CD8-positive, alpha-beta memory T cell (primary cell): Measurements from ENCODE around the gene RNU1-3. TPM values are rescaled to one million over a fixed set of nuclear protein-coding genes. Genes with fewer than 3 reads are reported as not detected.
A peak's percentile ranks its signal among the peaks of the same experiment; 100 is the strongest.
"Not testable (repeated sequence)": the region's sequence is repeated elsewhere in the genome, so short reads cannot be mapped to it uniquely, and the experiment has no call there.

ENCODE experiments used
- CTCF ChIA-PET: fragments of 350-600 bp; sonication (Branson Sonifier 250); formaldehyde crosslinking; loops from one replicate; lab custom pipeline; 2021; ENCODE audit warnings: antibody characterized with exemption; lab: Charles Lee
- POLR2A ChIA-PET: fragments of 350-600 bp; sonication (Branson Sonifier 250); formaldehyde crosslinking; loops from one replicate; lab custom pipeline; 2021; ENCODE audit warnings: antibody characterized with exemption; lab: Charles Lee
- DNase-seq, 5 donors: peaks; one replicate each; pipeline versions ENCODE4 v3.0.0 to v3.0.0-alpha.2; 2020 to 2022; ENCODE audit warnings: mixed read lengths in 1 of 5
- H3K27ac ChIP-seq: one replicate; pipeline ENCODE4 v1.7.0; 2013; ENCODE audit warnings: low read depth, mild to moderate bottlenecking, low read length, moderate library complexity
- H3K27me3 ChIP-seq: 2 replicates; pipeline ENCODE4 v1.7.0; 2013; ENCODE audit warnings: low read length, mild to moderate bottlenecking; ENCODE audit not compliant: insufficient read depth, poor library complexity, severe bottlenecking
- H3K36me3 ChIP-seq: 2 replicates; pipeline ENCODE4 v1.7.0; 2013; ENCODE audit warnings: mild to moderate bottlenecking, low read length, moderate library complexity; ENCODE audit not compliant: insufficient read depth
- H3K4me1 ChIP-seq: 2 replicates; pipeline ENCODE4 v1.7.0; 2013; ENCODE audit warnings: mild to moderate bottlenecking, low read length, moderate library complexity; ENCODE audit not compliant: insufficient read depth
- H3K4me3 ChIP-seq: 2 replicates; pipeline ENCODE4 v1.7.0; 2013; ENCODE audit warnings: mild to moderate bottlenecking, low read length
- H3K9me3 ChIP-seq: 2 replicates; pipeline ENCODE4 v1.7.0; 2013; ENCODE audit warnings: mild to moderate bottlenecking, low read length
- H3K27ac Mint-ChIP-seq, 8 donors: one replicate each; pipeline ENCODE4 v1.8.0; 2020 to 2021; ENCODE audit warnings: mixed read lengths in 8 of 8, mild to moderate bottlenecking in 6 of 8, inconsistent platforms in 3 of 8, moderate library complexity in 3 of 8
- H3K27me3 Mint-ChIP-seq, 2 donors: one replicate each; pipeline ENCODE4 v1.8.0; 2020 to 2021; ENCODE audit warnings: mixed read lengths in 2 of 2, mild to moderate bottlenecking in 1 of 2, moderate library complexity in 1 of 2
- H3K36me3 Mint-ChIP-seq, 3 donors: one replicate each; pipeline ENCODE4 v1.8.0; 2020 to 2021; ENCODE audit warnings: mixed read lengths in 3 of 3, inconsistent platforms in 1 of 3, mild to moderate bottlenecking in 1 of 3
- H3K4me1 Mint-ChIP-seq, 3 donors: one replicate each; pipeline ENCODE4 v1.8.0; 2020 to 2021; ENCODE audit warnings: mixed read lengths in 3 of 3, inconsistent platforms in 1 of 3, mild to moderate bottlenecking in 1 of 3
- H3K4me3 Mint-ChIP-seq, 7 donors: one replicate each; pipeline ENCODE4 v1.8.0; 2020 to 2021; ENCODE audit warnings: mixed read lengths in 7 of 7, mild to moderate bottlenecking in 6 of 7, moderate library complexity in 4 of 7, inconsistent platforms in 2 of 7
- H3K9me3 Mint-ChIP-seq, 5 donors: one replicate each; pipeline ENCODE4 v1.8.0; 2020 to 2022; ENCODE audit warnings: mixed read lengths in 5 of 5, mild to moderate bottlenecking in 3 of 5, moderate library complexity in 2 of 5, inconsistent platforms in 1 of 5
- polyA plus RNA-seq: library from polyadenylated mRNA; unstranded; fragments of 300-500 nt; fragmentation: Illumina TruSeq; gene quantifications from one replicate; pipeline ENCODE4 v1.2.3, GENCODE V29; 2021
- total RNA-seq, 2 experiments: library from RNA; stranded (reverse); gene quantifications; one replicate each; pipeline ENCODE4 v1.2.3, GENCODE V29; 2021

The RNU1-3 gene
- total and polyA plus RNA-seq, 3 experiments from 2014 or later: 1,293 to 1,300 TPM; not detected in 1

- POLR2A ChIA-PET: interaction anchor here (0.6 kb wide), 1 partner anchor 262 kb away, joined by 3 read pairs; no protein-coding TSS in a partner anchor
- CTCF ChIA-PET: interaction anchor here (1.0 to 1.8 kb wide), 2 partner anchors 12 to 68 kb away, joined by 3 to 5 read pairs; no protein-coding TSS in a partner anchor
- DNase-seq: peak in 1 of 5 donors; percentile 0
- H3K27ac ChIP-seq, H3K4me3 Mint-ChIP-seq, H3K27me3 Mint-ChIP-seq, H3K4me1 Mint-ChIP-seq, H3K27ac Mint-ChIP-seq, H3K9me3 ChIP-seq, H3K36me3 Mint-ChIP-seq, H3K27me3 ChIP-seq, H3K9me3 Mint-ChIP-seq, H3K36me3 ChIP-seq, H3K4me3 ChIP-seq: not testable (repeated sequence)
- peaks cover 35% of the 10 kb centered on the region for H3K4me1 ChIP-seq
Measured at GRCh38 chr1:16641159-16641975, 25.4 kb downstream of the RNU1-3 start.

- H3K4me1 Mint-ChIP-seq, H3K36me3 ChIP-seq, H3K9me3 ChIP-seq, H3K27ac ChIP-seq, H3K27ac Mint-ChIP-seq, POLR2A ChIA-PET, H3K9me3 Mint-ChIP-seq, CTCF ChIA-PET, H3K27me3 ChIP-seq, H3K4me3 ChIP-seq, H3K36me3 Mint-ChIP-seq, H3K4me3 Mint-ChIP-seq, H3K27me3 Mint-ChIP-seq: not testable (repeated sequence)
- H3K4me1 ChIP-seq: peaks cover 25% of the 10 kb centered on the region
- DNase-seq: peak in 3 of 5 donors; percentile 1 to 46 (median 2)
Measured at GRCh38 chr1:16639091-16640031, 27.4 kb downstream of the RNU1-3 start.

- H3K27ac Mint-ChIP-seq, H3K4me1 Mint-ChIP-seq, CTCF ChIA-PET: not testable (repeated sequence)
Measured at GRCh38 chr1:16637941-16638778, 28.6 kb downstream of the RNU1-3 start.

GRCh38 chr1:16636551-16637195 is 30.1 kb downstream of the RNU1-3 start:
- peaks cover 22% of the 10 kb centered on the region for H3K36me3 ChIP-seq
- peak in 1 of 5 donors; percentile 1 for DNase-seq
- H3K27me3 Mint-ChIP-seq, H3K4me3 ChIP-seq, CTCF ChIA-PET, H3K9me3 ChIP-seq, H3K27me3 ChIP-seq, H3K27ac ChIP-seq, H3K4me1 Mint-ChIP-seq, H3K4me1 ChIP-seq, H3K9me3 Mint-ChIP-seq, H3K27ac Mint-ChIP-seq, H3K4me3 Mint-ChIP-seq: not testable (repeated sequence)
- POLR2A ChIA-PET: interaction anchor here (1.0 kb wide), 1 partner anchor 7 kb away, joined by 3 read pairs; no protein-coding TSS in a partner anchor
- H3K36me3 Mint-ChIP-seq: peaks cover 9 to 34% (median 9%) of the 10 kb centered on the region in 3 donors

More at GRCh38 chr1:16637941-16638778, 28.6 kb downstream of the RNU1-3 start:
- H3K36me3 Mint-ChIP-seq: peaks cover 7 to 19% (median 9%) of the 10 kb centered on the region in 3 donors
- H3K4me3 Mint-ChIP-seq, H3K27me3 Mint-ChIP-seq, H3K9me3 ChIP-seq, H3K9me3 Mint-ChIP-seq, H3K36me3 ChIP-seq, H3K27ac ChIP-seq, POLR2A ChIA-PET, H3K27me3 ChIP-seq, H3K4me3 ChIP-seq: not testable (repeated sequence)
- peaks cover 15% of the 10 kb centered on the region for H3K4me1 ChIP-seq
- peak in 1 of 5 donors; percentile 0 for DNase-seq

- H3K4me1 ChIP-seq, DNase-seq, H3K9me3 ChIP-seq, H3K27me3 Mint-ChIP-seq, H3K27ac ChIP-seq, H3K4me1 Mint-ChIP-seq, H3K27me3 ChIP-seq, H3K4me3 Mint-ChIP-seq, H3K4me3 ChIP-seq, H3K9me3 Mint-ChIP-seq, H3K27ac Mint-ChIP-seq: not testable (repeated sequence)
- H3K36me3 ChIP-seq: peaks cover 29% of the 10 kb centered on the region
- POLR2A ChIA-PET: interaction anchor here (1.0 kb wide), 1 partner anchor 8 kb away, joined by 3 read pairs; no protein-coding TSS in a partner anchor
- CTCF ChIA-PET: interaction anchor here (1.2 to 1.8 kb wide), 5 partner anchors 13 to 73 kb away, joined by 3 to 8 read pairs (median 4); no protein-coding TSS in a partner anchor
- H3K36me3 Mint-ChIP-seq: peaks cover 9 to 41% (median 9%) of the 10 kb centered on the region in 3 donors
Measured at GRCh38 chr1:16635959-16636358, 30.8 kb downstream of the RNU1-3 start.

GRCh38 chr1:16633540-16634282 is 33.0 kb downstream of the RNU1-3 start:
- H3K9me3 ChIP-seq, DNase-seq, H3K27me3 ChIP-seq, H3K27me3 Mint-ChIP-seq, POLR2A ChIA-PET, H3K9me3 Mint-ChIP-seq, H3K27ac ChIP-seq, H3K4me3 Mint-ChIP-seq, H3K4me1 ChIP-seq, H3K4me3 ChIP-seq: not testable (repeated sequence)
- peaks cover 35% of the 10 kb centered on the region for H3K36me3 ChIP-seq
- peak overlapping the region in 5 of 8 donors; percentile 20 to 58 (median 39) for H3K27ac Mint-ChIP-seq
- CTCF ChIA-PET: interaction anchor here (1.2 to 1.4 kb wide), 2 partner anchors 11 to 68 kb away, joined by 3 read pairs; no protein-coding TSS in a partner anchor
- H3K4me1 Mint-ChIP-seq: peaks cover 3 to 13% (median 6%) of the 10 kb centered on the region in 3 donors
- peaks cover 9 to 61% (median 15%) of the 10 kb centered on the region in 3 donors for H3K36me3 Mint-ChIP-seq
